K562 (cell line): ENCODE results near the gene KMT5C. TPM values are rescaled to one million over a fixed set of nuclear protein-coding genes. Genes with fewer than 3 reads are reported as not detected.

Experiments
- ARID4B ChIP-seq: sonication (generic); formaldehyde crosslinking; IDR thresholded peaks from 2 replicates; pipeline ENCODE4 v1.8.0; 2022; ENCODE audit warnings: mild to moderate bottlenecking, missing genetic modification reagents
- ETV1 ChIP-seq: fragments of 450-650 bp; conservative IDR thresholded peaks from 2 replicates; pipeline ENCODE4 v1.6.1; 2016; ENCODE audit warnings: missing genetic modification characterization, control low read depth, low read depth, missing compliant biosample characterization
- GABPA ChIP-seq: fragments of 200-800 bp; sonication (Bioruptor generic); conservative IDR thresholded peaks from 2 replicates; pipeline ENCODE4 v1.6.1; 2016; ENCODE audit warnings: low read depth, missing genetic modification characterization, missing compliant biosample characterization
- KLF13 ChIP-seq: fragments of 450-650 bp; IDR thresholded peaks from 2 replicates; pipeline ENCODE4 v1.6.1; 2016; ENCODE audit warnings: missing genetic modification characterization, low read depth, mild to moderate bottlenecking, missing compliant biosample characterization, moderate library complexity, borderline replicate concordance
- MAX ChIP-seq: sonication (generic); formaldehyde crosslinking; IDR thresholded peaks from 2 replicates; pipeline ENCODE4 v1.9.0; 2022; ENCODE audit warnings: mild to moderate bottlenecking, missing genetic modification reagents
- MEF2D ChIP-seq: conservative IDR thresholded peaks from 2 replicates; pipeline ENCODE4 v1.6.1; 2016; ENCODE audit warnings: low read depth, missing genetic modification characterization, missing compliant biosample characterization
- PML ChIP-seq: IDR thresholded peaks from 2 replicates; pipeline ENCODE4 v1.6.1; 2012; ENCODE audit warnings: low read length, inconsistent platforms
- SPI1 ChIP-seq: IDR thresholded peaks from 2 replicates; pipeline ENCODE4 v1.6.1; 2011; ENCODE audit warnings: low read depth, low read length, control low read depth, borderline replicate concordance
- SREBF1 ChIP-seq: fragments of 150-350 bp; IDR thresholded peaks from 2 replicates; pipeline ENCODE4 v1.6.1; 2014; ENCODE audit warnings: antibody characterized with exemption, low read depth, low read length, borderline replicate concordance
- TEAD1 ChIP-seq, 2 experiments: fragments of 450-650 bp in 1 of 2; sonication (generic) in 1 of 2; formaldehyde crosslinking; IDR thresholded peaks; 2 replicates each; pipeline versions ENCODE4 v1.4.0 to v1.8.0; 2020 to 2022; ENCODE audit warnings: mild to moderate bottlenecking in 2 of 2, missing genetic modification reagents in 1 of 2
- TOE1 ChIP-seq, 2 experiments: fragments of 450-650 bp in 1 of 2; sonication (generic) in 1 of 2; formaldehyde crosslinking in 1 of 2; IDR thresholded peaks; 2 replicates each; pipeline versions ENCODE4 v1.7.1 to v1.8.0; 2016 to 2022; ENCODE audit warnings: borderline replicate concordance in 2 of 2, mild to moderate bottlenecking in 2 of 2, antibody characterized with exemption in 1 of 2, inconsistent platforms in 1 of 2, low read depth in 1 of 2, missing genetic modification reagents in 1 of 2, moderate library complexity in 1 of 2
- ZZZ3 ChIP-seq: fragments of 450-650 bp; IDR thresholded peaks from 2 replicates; pipeline ENCODE4 v1.6.1; 2016; ENCODE audit warnings: antibody characterized with exemption, mild to moderate bottlenecking, moderate library complexity
- polyA plus RNA-seq, 8 experiments: library from polyadenylated mRNA; depleted of rRNA in 4 of 8; stranded (reverse) in 5 of 8; unstranded in 3 of 8; fragments of >200 nt; fragmentation: Nextera tagmentation in 2 of 8; fragmentation: Illumina TruSeq in 1 of 8; extraction: Ambion mirVana in 2 of 8; extraction: Trizol in 1 of 8; gene quantifications; 2 replicates each; pipeline versions ENCODE4 v1.2.1 to v1.2.3, GENCODE V29; 2011 to 2014; ENCODE audit warnings: inconsistent platforms in 1 of 8, missing spikeins in 1 of 8
- total RNA-seq, 7 experiments: library from RNA; depleted of rRNA in 6 of 7; stranded (reverse); fragments of >200 nt in 6 of 7; fragmentation: Illumina TruSeq in 2 of 7; extraction: Trizol in 2 of 7; gene quantifications; 2 replicates each; pipeline versions ENCODE4 v1.2.1 to v1.2.3, GENCODE V29; 2011 to 2021; ENCODE audit warnings: low replicate concordance in 1 of 7
- TF ChIP-seq, protein P1 (sequence below): sonication (generic); formaldehyde crosslinking; IDR thresholded peaks from 2 replicates; pipeline ENCODE4 v1.8.0; 2022; ENCODE audit warnings: mild to moderate bottlenecking, missing genetic modification reagents
- TF ChIP-seq, protein P2 (sequence below): fragments of 200-800 bp; sonication (Bioruptor generic); IDR thresholded peaks from 2 replicates; pipeline ENCODE4 v1.6.1; 2017; ENCODE audit warnings: missing genetic modification characterization, missing compliant biosample characterization
- TF ChIP-seq, protein P3 (sequence below), 2 experiments: IDR thresholded peaks; 2 replicates each; pipeline ENCODE4 v1.6.1; 2011; ENCODE audit warnings: borderline replicate concordance in 1 of 2, control low read depth in 1 of 2, low read depth in 1 of 2, low read length in 1 of 2, mild to moderate bottlenecking in 1 of 2, mixed read lengths in 1 of 2, moderate library complexity in 1 of 2; ENCODE audit not compliant: insufficient read depth in 1 of 2, insufficient read length in 1 of 2, poor library complexity in 1 of 2, severe bottlenecking in 1 of 2; ENCODE audit errors: extremely low read depth in 1 of 2

Gene KMT5C
- total and polyA plus RNA-seq, 9 of the 15 experiments (the other 6 are each of a cell fraction or from before 2014, with no cell fraction given): 0.15 to 53.5 (median 16.6) TPM

DNA sequence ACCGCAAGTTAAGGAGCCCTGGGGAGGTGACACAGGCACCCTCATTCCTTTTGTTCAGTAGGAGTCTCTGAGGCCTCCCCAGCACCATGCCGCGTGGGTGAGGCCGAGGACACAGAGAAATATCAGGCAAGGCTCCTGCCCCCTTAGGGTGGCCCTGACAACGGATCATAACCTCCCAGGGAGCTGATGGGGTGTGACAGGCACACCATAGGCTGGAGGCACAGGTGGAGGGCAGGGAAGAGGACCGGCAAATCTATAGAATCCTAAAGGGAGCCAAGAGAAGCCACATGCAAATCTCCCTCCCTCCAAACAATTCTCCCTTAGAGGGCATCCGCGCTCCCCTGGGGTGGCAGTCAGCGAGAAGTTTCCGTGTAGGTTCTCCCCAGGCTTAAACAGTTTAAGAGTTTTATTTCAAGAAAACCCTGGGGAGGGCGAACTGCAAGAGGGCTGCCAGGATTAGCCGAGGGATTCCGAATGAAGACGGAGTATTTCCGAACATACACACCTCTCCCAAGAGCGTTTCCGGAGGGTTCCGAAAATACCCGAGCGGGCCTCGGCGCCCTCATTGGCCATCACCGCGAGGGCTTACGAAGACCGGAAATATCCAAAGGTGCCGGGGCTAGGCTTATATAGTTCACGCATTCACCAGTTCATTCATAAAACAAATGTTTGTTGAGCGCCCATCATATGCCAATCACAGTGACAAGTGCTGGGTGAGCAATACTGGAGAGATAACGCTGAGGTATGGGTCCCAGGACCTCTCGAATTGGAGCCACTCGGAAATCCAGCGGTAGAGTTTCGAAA is 45.4 kb downstream of the KMT5C start (continued):
- TF ChIP-seq ARID4B (CRISPR knock-in tag) (peak; percentile 38; the same call in 1 of the 2 replicates), MAX (0 out of 2 replicates have a peak, but pooled peaks have one; percentile 38), TOE1 (IDR thresholded peaks at IDR 0.05; ENCODE audit: borderline replicate concordance) (peak; percentile 20; the same call in 1 of the 2 replicates), TOE1 (CRISPR knock-in tag; IDR thresholded peaks at IDR 0.05; ENCODE audit: borderline replicate concordance, low read depth) (no peak), PML (peak; percentile 21; the same call in 1 of the 2 replicates), TEAD1 (CRISPR knock-in tag; IDR thresholded peaks at IDR 0.05) (peak in 1 of 2 experiments; percentile 32; a peak in 1 of 4 replicates), ETV1 (tag) (0 out of 2 replicates have a peak, but pooled peaks have one; percentile 45), KLF13 (tag) (no peak), MEF2D (tag) (no peak), SPI1 (no peak), SREBF1 (no peak), ZZZ3 (peak; percentile 22; the same call in 1 of the 2 replicates), GABPA (tag) (no peak)
- TF ChIP-seq, protein P1, sequence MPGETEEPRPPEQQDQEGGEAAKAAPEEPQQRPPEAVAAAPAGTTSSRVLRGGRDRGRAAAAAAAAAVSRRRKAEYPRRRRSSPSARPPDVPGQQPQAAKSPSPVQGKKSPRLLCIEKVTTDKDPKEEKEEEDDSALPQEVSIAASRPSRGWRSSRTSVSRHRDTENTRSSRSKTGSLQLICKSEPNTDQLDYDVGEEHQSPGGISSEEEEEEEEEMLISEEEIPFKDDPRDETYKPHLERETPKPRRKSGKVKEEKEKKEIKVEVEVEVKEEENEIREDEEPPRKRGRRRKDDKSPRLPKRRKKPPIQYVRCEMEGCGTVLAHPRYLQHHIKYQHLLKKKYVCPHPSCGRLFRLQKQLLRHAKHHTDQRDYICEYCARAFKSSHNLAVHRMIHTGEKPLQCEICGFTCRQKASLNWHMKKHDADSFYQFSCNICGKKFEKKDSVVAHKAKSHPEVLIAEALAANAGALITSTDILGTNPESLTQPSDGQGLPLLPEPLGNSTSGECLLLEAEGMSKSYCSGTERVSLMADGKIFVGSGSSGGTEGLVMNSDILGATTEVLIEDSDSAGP (CRISPR knock-in tag): 0 out of 2 replicates have a peak, but pooled peaks have one; percentile 29
- TF ChIP-seq, protein P2, sequence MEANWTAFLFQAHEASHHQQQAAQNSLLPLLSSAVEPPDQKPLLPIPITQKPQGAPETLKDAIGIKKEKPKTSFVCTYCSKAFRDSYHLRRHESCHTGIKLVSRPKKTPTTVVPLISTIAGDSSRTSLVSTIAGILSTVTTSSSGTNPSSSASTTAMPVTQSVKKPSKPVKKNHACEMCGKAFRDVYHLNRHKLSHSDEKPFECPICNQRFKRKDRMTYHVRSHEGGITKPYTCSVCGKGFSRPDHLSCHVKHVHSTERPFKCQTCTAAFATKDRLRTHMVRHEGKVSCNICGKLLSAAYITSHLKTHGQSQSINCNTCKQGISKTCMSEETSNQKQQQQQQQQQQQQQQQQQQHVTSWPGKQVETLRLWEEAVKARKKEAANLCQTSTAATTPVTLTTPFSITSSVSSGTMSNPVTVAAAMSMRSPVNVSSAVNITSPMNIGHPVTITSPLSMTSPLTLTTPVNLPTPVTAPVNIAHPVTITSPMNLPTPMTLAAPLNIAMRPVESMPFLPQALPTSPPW: peak; percentile 43; the same call in 1 of the 2 replicates
- TF ChIP-seq, protein P3, sequence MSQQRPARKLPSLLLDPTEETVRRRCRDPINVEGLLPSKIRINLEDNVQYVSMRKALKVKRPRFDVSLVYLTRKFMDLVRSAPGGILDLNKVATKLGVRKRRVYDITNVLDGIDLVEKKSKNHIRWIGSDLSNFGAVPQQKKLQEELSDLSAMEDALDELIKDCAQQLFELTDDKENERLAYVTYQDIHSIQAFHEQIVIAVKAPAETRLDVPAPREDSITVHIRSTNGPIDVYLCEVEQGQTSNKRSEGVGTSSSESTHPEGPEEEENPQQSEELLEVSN (IDR thresholded peaks at IDR 0.05; ENCODE audit: borderline replicate concordance in 1 of 2, extremely low read depth in 1 of 2, insufficient read depth in 1 of 2, insufficient read length in 1 of 2, low read depth in 1 of 2, low read length in 1 of 2, poor library complexity in 1 of 2, severe bottlenecking in 1 of 2): peak; percentile 50
